ENCODE data around the gene WDR37.

WDR37 gene

GRCh38 chr10:1019362-1019761, 36.8 kb upstream of the WDR37 start:
- Histone ChIP-seq H3K27ac (ENCODE audit: low read length, poor library complexity, severe bottlenecking) (no peak overlapping the region), H3K4ac (ENCODE audit: low read depth in 1 of 2, low read length in 2 of 2) (no peak overlapping the region), H2BK5ac (ENCODE audit: low read depth, low read length, poor library complexity, severe bottlenecking) (no peak overlapping the region), H3K18ac (ENCODE audit: low read depth in 1 of 2, low read length in 2 of 2) (no peak overlapping the region), H3K36me3 (ENCODE audit: control insufficient read depth in 1 of 2, insufficient read depth in 2 of 2, low read depth in 1 of 2, low read length in 2 of 2) (peaks cover 51 to 60% of the 10 kb centered on the region in 2 experiments), H3K9me3 (ENCODE audit: control insufficient read depth, low read length) (no peaks in the 10 kb centered on the region), H2BK120ac (ENCODE audit: low read depth, low read length) (no peak overlapping the region), H2AFZ (ENCODE audit: low read depth, low read length) (no peak overlapping the region), H3K14ac (ENCODE audit: low read length in 2 of 2) (no peak overlapping the region), H3K23ac (ENCODE audit: low read length in 2 of 2) (no peak overlapping the region), H4K91ac (ENCODE audit: low read length) (peak overlapping the region; percentile 44), H2BK15ac (ENCODE audit: low read depth, poor library complexity, severe bottlenecking) (no peak overlapping the region), H3K79me1 (replicated peaks; ENCODE audit: low read length, poor library complexity, severe bottlenecking) (peaks cover 16% of the 10 kb centered on the region), H3K4me1 (ENCODE audit: control insufficient read depth, insufficient read depth, low read depth, low read length) (no peaks in the 10 kb centered on the region), H2AK5ac (ENCODE audit: low read length, severe bottlenecking) (no peak overlapping the region), H3K9ac (ENCODE audit: low read length) (no peak overlapping the region), H4K8ac (ENCODE audit: low read length) (no peak overlapping the region), H3K27me3 (ENCODE audit: control insufficient read depth in 1 of 2, insufficient read depth in 1 of 2, low read length in 2 of 2) (no peaks in the 10 kb centered on the region), H2BK12ac (ENCODE audit: low read length in 2 of 2) (no peak overlapping the region), H3K4me3 (ENCODE audit: insufficient read depth in 1 of 2, low read depth in 1 of 2, low read length in 2 of 2) (no peak overlapping the region), H3K4me2 (ENCODE audit: low read length, poor library complexity, severe bottlenecking) (no peak overlapping the region)
- no peak for DNase-seq
- WGBS: 98% methylated on average over 9 of the region's 10 CpGs

- no peak overlapping the region for H4K91ac ChIP-seq (ENCODE audit: low read length)
- H2BK5ac ChIP-seq (ENCODE audit: low read depth, low read length, poor library complexity, severe bottlenecking): no peak overlapping the region
- no peak overlapping the region for H3K4ac ChIP-seq (ENCODE audit: low read depth in 1 of 2, low read length in 2 of 2)
- 82% methylated on average over 9 of the region's 10 CpGs for WGBS
- no peak overlapping the region for H2AFZ ChIP-seq (ENCODE audit: low read depth, low read length)
- no peaks in the 10 kb centered on the region for H3K4me1 ChIP-seq (ENCODE audit: control insufficient read depth, insufficient read depth, low read depth, low read length)
- no peak overlapping the region for H3K4me2 ChIP-seq (ENCODE audit: low read length, poor library complexity, severe bottlenecking)
- H3K9ac ChIP-seq (ENCODE audit: low read length): no peak overlapping the region
- peaks cover 12% of the 10 kb centered on the region for H3K79me1 ChIP-seq (replicated peaks; ENCODE audit: low read length, poor library complexity, severe bottlenecking)
- no peak overlapping the region for H3K4me3 ChIP-seq (ENCODE audit: insufficient read depth in 1 of 2, low read depth in 1 of 2, low read length in 2 of 2)
- H2AK5ac ChIP-seq (ENCODE audit: low read length, severe bottlenecking): no peak overlapping the region
- no peak overlapping the region for H3K14ac ChIP-seq (ENCODE audit: low read length in 2 of 2)
- H3K18ac ChIP-seq (ENCODE audit: low read depth in 1 of 2, low read length in 2 of 2): no peak overlapping the region
- peaks cover 41 to 57% of the 10 kb centered on the region in 2 experiments for H3K36me3 ChIP-seq (ENCODE audit: control insufficient read depth in 1 of 2, insufficient read depth in 2 of 2, low read depth in 1 of 2, low read length in 2 of 2)
- H2BK15ac ChIP-seq (ENCODE audit: low read depth, poor library complexity, severe bottlenecking): no peak overlapping the region
- peak overlapping the region in 1 of 2 experiments; percentile 45 for H2BK12ac ChIP-seq (ENCODE audit: low read length in 2 of 2)
- no peak overlapping the region for H3K23ac ChIP-seq (ENCODE audit: low read length in 2 of 2)
- DNase-seq: no peak
- H4K8ac ChIP-seq (ENCODE audit: low read length): no peak overlapping the region
- no peak overlapping the region for H3K27ac ChIP-seq (ENCODE audit: low read length, poor library complexity, severe bottlenecking)
- no peaks in the 10 kb centered on the region for H3K9me3 ChIP-seq (ENCODE audit: control insufficient read depth, low read length)
- H2BK120ac ChIP-seq (ENCODE audit: low read depth, low read length): no peak overlapping the region
- H3K27me3 ChIP-seq (ENCODE audit: control insufficient read depth in 1 of 2, insufficient read depth in 1 of 2, low read length in 2 of 2): no peaks in the 10 kb centered on the region
These were observed 35.7 kb upstream of the WDR37 start for GRCh38 chr10:1020460-1020859.

GRCh38 chr10:1020958-1021357, 35.2 kb upstream of the WDR37 start:
- WGBS: 97% methylated on average over 9 of the region's 9 CpGs
- no peak overlapping the region for H4K91ac ChIP-seq (ENCODE audit: low read length)

GRCh38 chr10:1022413-1022812, 33.8 kb upstream of the WDR37 start:
- 94% methylated on average over 12 of the region's 12 CpGs for WGBS

More at GRCh38 chr10:1020958-1021357, 35.2 kb upstream of the WDR37 start:
- Histone ChIP-seq H4K8ac (ENCODE audit: low read length) (no peak overlapping the region), H3K9me3 (ENCODE audit: control insufficient read depth, low read length) (no peaks in the 10 kb centered on the region), H3K4me2 (ENCODE audit: low read length, poor library complexity, severe bottlenecking) (no peak overlapping the region), H3K4me1 (ENCODE audit: control insufficient read depth, insufficient read depth, low read depth, low read length) (no peaks in the 10 kb centered on the region), H2BK15ac (ENCODE audit: low read depth, poor library complexity, severe bottlenecking) (no peak overlapping the region), H2BK5ac (ENCODE audit: low read depth, low read length, poor library complexity, severe bottlenecking) (no peak overlapping the region), H3K79me1 (replicated peaks; ENCODE audit: low read length, poor library complexity, severe bottlenecking) (peaks cover 8% of the 10 kb centered on the region), H3K14ac (ENCODE audit: low read length in 2 of 2) (no peak overlapping the region), H3K36me3 (ENCODE audit: control insufficient read depth in 1 of 2, insufficient read depth in 2 of 2, low read depth in 1 of 2, low read length in 2 of 2) (peaks cover 36 to 53% of the 10 kb centered on the region in 2 experiments), H3K9ac (ENCODE audit: low read length) (no peak overlapping the region), H2BK12ac (ENCODE audit: low read length in 2 of 2) (no peak overlapping the region), H3K27me3 (ENCODE audit: control insufficient read depth in 1 of 2, insufficient read depth in 1 of 2, low read length in 2 of 2) (no peaks in the 10 kb centered on the region), H3K4me3 (ENCODE audit: insufficient read depth in 1 of 2, low read depth in 1 of 2, low read length in 2 of 2) (no peak overlapping the region), H2AFZ (ENCODE audit: low read depth, low read length) (no peak overlapping the region), H2AK5ac (ENCODE audit: low read length, severe bottlenecking) (no peak overlapping the region), H3K27ac (ENCODE audit: low read length, poor library complexity, severe bottlenecking) (no peak overlapping the region), H3K4ac (ENCODE audit: low read depth in 1 of 2, low read length in 2 of 2) (no peak overlapping the region), H3K23ac (ENCODE audit: low read length in 2 of 2) (no peak overlapping the region), H2BK120ac (ENCODE audit: low read depth, low read length) (no peak overlapping the region), H3K18ac (ENCODE audit: low read depth in 1 of 2, low read length in 2 of 2) (no peak overlapping the region)
- DNase-seq: no peak

More at GRCh38 chr10:1022413-1022812, 33.8 kb upstream of the WDR37 start:
- H3K14ac ChIP-seq (ENCODE audit: low read length in 2 of 2): no peak overlapping the region
- H2BK15ac ChIP-seq (ENCODE audit: low read depth, poor library complexity, severe bottlenecking): no peak overlapping the region
- no peak overlapping the region for H2BK12ac ChIP-seq (ENCODE audit: low read length in 2 of 2)
- H3K4me2 ChIP-seq (ENCODE audit: low read length, poor library complexity, severe bottlenecking): no peak overlapping the region
- no peaks in the 10 kb centered on the region for H3K9me3 ChIP-seq (ENCODE audit: control insufficient read depth, low read length)
- H2BK5ac ChIP-seq (ENCODE audit: low read depth, low read length, poor library complexity, severe bottlenecking): no peak overlapping the region
- no peak overlapping the region for H3K27ac ChIP-seq (ENCODE audit: low read length, poor library complexity, severe bottlenecking)
- H3K4ac ChIP-seq (ENCODE audit: low read depth in 1 of 2, low read length in 2 of 2): no peak overlapping the region
- H2AK5ac ChIP-seq (ENCODE audit: low read length, severe bottlenecking): no peak overlapping the region
- H2AFZ ChIP-seq (ENCODE audit: low read depth, low read length): no peak overlapping the region
- no peak overlapping the region for H3K18ac ChIP-seq (ENCODE audit: low read depth in 1 of 2, low read length in 2 of 2)
- H4K8ac ChIP-seq (ENCODE audit: low read length): no peak overlapping the region
- no peak overlapping the region for H3K9ac ChIP-seq (ENCODE audit: low read length)
- no peaks in the 10 kb centered on the region for H3K4me1 ChIP-seq (ENCODE audit: control insufficient read depth, insufficient read depth, low read depth, low read length)
- peaks cover 29 to 38% of the 10 kb centered on the region in 2 experiments for H3K36me3 ChIP-seq (ENCODE audit: control insufficient read depth in 1 of 2, insufficient read depth in 2 of 2, low read depth in 1 of 2, low read length in 2 of 2)
- H4K91ac ChIP-seq (ENCODE audit: low read length): no peak overlapping the region
- no peak overlapping the region for H3K4me3 ChIP-seq (ENCODE audit: insufficient read depth in 1 of 2, low read depth in 1 of 2, low read length in 2 of 2)
- DNase-seq: no peak
- peaks cover 6% of the 10 kb centered on the region for H3K79me1 ChIP-seq (replicated peaks; ENCODE audit: low read length, poor library complexity, severe bottlenecking)
- H3K27me3 ChIP-seq (ENCODE audit: control insufficient read depth in 1 of 2, insufficient read depth in 1 of 2, low read length in 2 of 2): no peaks in the 10 kb centered on the region
- H2BK120ac ChIP-seq (ENCODE audit: low read depth, low read length): no peak overlapping the region
- no peak overlapping the region for H3K23ac ChIP-seq (ENCODE audit: low read length in 2 of 2)

All from mesenchymal stem cell (in vitro differentiated cells and primary cell).